BE2C (cell line): Measurements from ENCODE around the gene SLC39A11.
A peak's percentile ranks its signal among the peaks of the same experiment; 100 is the strongest.

Experiments used
- DNase-seq: peaks from one replicate; pipeline ENCODE4 v3.0.0-alpha.2; 2020
- H3K27me3 ChIP-seq: fragments of 250-450 bp; sonication (Bioruptor Pico); 2 replicates; pipeline ENCODE4 v1.5.1; 2020; ENCODE audit warnings: mild to moderate bottlenecking
- H3K36me3 ChIP-seq: fragments of 250-450 bp; sonication (Bioruptor Pico); 2 replicates; pipeline ENCODE4 v1.5.1; 2020; ENCODE audit warnings: mild to moderate bottlenecking
- H3K4me1 ChIP-seq: fragments of 250-450 bp; sonication (Bioruptor Pico); 2 replicates; pipeline ENCODE4 v1.5.1; 2020
- H3K4me3 ChIP-seq: 2 replicates; pipeline ENCODE4 v1.5.1; 2011; ENCODE audit warnings: low read depth, low read length
- H3K9me3 ChIP-seq: fragments of 250-450 bp; sonication (Bioruptor Pico); 2 replicates; pipeline ENCODE4 v1.5.1; 2020
- TF ChIP-seq, protein P1 (sequence below): IDR thresholded peaks from 2 replicates; pipeline ENCODE4 v1.5.1; 2012; ENCODE audit warnings: mild to moderate bottlenecking, low read depth, low read length

Gene SLC39A11

DNA sequence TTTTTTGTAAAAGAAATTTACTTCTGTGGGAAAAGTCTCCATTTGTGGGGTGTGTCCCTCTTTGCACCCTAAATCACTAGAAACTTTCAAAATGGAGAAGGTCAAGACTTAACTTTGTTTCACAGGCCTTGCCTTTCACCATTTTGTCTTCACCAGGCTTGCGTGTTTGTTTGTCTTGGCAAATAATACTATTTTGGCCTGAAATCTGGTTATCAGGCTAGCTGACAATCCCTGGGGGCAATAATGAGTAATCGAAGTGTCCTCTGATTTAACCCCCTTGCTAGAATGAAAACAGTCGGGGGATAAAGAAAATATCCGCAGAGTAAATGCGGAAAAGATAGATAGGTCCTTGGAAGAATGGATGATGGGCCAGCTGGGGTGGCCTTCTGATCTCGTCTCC lies 34.5 kb downstream of the SLC39A11 start:
- peak; percentile 15 for DNase-seq
- Histone ChIP-seq H3K27me3 (no peaks in the 10 kb centered on the region), H3K4me3 (no peak overlapping the region), H3K4me1 (peaks cover 6% of the 10 kb centered on the region), H3K36me3 (no peaks in the 10 kb centered on the region), H3K9me3 (no peaks in the 10 kb centered on the region)
- TF ChIP-seq, protein P1, sequence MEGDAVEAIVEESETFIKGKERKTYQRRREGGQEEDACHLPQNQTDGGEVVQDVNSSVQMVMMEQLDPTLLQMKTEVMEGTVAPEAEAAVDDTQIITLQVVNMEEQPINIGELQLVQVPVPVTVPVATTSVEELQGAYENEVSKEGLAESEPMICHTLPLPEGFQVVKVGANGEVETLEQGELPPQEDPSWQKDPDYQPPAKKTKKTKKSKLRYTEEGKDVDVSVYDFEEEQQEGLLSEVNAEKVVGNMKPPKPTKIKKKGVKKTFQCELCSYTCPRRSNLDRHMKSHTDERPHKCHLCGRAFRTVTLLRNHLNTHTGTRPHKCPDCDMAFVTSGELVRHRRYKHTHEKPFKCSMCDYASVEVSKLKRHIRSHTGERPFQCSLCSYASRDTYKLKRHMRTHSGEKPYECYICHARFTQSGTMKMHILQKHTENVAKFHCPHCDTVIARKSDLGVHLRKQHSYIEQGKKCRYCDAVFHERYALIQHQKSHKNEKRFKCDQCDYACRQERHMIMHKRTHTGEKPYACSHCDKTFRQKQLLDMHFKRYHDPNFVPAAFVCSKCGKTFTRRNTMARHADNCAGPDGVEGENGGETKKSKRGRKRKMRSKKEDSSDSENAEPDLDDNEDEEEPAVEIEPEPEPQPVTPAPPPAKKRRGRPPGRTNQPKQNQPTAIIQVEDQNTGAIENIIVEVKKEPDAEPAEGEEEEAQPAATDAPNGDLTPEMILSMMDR, result no peak

DNA sequence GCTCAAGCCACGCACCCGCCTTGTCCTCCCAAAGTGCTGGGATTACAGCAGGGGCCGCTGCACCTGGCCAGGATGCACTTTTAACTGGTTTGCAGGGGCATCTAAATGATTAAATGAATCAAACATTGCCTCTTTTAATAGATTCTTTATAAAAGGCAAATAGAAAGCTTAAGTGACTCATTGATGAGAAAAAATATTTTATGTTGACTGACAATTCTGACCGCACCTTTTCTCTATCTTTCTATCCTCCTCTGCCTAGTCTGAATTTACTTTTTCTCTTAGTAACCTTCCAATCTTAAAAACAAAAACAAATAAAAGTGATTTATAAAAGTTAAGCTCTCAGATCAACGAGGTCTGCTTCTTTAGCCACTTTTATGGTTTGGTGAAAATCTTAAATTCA lies 35.3 kb downstream of the SLC39A11 start:
- DNase-seq, result no peak
- no peaks in the 10 kb centered on the region for H3K36me3 ChIP-seq
- H3K27me3 ChIP-seq, result no peaks in the 10 kb centered on the region
- no peak overlapping the region for H3K4me3 ChIP-seq
- TF ChIP-seq, protein P1, result no peak
- peaks cover 4% of the 10 kb centered on the region for H3K4me1 ChIP-seq
- H3K9me3 ChIP-seq, result no peaks in the 10 kb centered on the region

DNA sequence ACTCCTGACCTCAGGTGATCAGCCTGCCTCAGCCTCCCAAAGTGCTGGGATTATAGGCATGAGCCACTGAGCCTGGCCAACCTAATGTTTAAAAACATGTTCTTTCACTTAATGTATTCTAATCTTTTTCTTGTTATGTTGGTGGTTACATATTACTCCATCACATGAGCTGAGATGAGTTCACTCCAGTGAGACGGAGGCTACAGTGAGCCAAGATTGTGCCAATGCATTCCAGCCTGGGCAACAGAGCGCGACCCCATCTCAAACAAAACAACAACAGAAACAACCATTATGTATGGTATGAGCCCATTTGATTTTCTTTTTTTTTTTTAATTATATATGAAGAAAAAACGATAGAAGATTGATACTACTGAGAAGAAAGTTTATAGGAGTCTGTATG lies 39.6 kb downstream of the SLC39A11 start:
- no peaks in the 10 kb centered on the region for H3K4me1 ChIP-seq
- no peaks in the 10 kb centered on the region for H3K27me3 ChIP-seq
- TF ChIP-seq, protein P1, result no peak
- peaks cover 3% of the 10 kb centered on the region; the same call in 1 of the 2 replicates for H3K9me3 ChIP-seq
- H3K36me3 ChIP-seq, result no peaks in the 10 kb centered on the region
- no peak overlapping the region for H3K4me3 ChIP-seq
- DNase-seq, result no peak

DNA sequence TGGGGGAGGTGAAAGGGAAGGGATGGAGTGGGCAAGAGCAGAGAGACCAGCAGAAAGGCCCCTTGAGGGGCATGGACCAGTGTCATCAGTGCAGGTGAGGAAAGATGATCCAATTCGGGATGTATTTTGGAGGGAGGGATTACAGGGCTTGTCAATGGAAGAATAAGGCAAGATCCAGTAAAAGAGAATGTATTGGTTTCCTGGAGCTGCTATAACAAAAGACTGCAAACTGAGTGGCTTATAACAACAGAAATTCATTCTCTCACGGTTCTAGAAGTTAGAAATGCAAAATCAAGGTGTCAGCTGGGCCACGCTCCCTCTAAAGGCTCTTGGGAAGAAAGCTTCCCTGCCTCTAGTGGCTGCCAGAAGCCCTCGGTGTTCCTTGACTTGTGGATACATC lies 41.7 kb downstream of the SLC39A11 start:
- Histone ChIP-seq H3K4me1 (no peaks in the 10 kb centered on the region), H3K27me3 (no peaks in the 10 kb centered on the region), H3K9me3 (peaks cover 3% of the 10 kb centered on the region; the same call in 1 of the 2 replicates), H3K4me3 (no peak overlapping the region), H3K36me3 (no peaks in the 10 kb centered on the region)
- TF ChIP-seq, protein P1, result no peak
- no peak for DNase-seq

DNA sequence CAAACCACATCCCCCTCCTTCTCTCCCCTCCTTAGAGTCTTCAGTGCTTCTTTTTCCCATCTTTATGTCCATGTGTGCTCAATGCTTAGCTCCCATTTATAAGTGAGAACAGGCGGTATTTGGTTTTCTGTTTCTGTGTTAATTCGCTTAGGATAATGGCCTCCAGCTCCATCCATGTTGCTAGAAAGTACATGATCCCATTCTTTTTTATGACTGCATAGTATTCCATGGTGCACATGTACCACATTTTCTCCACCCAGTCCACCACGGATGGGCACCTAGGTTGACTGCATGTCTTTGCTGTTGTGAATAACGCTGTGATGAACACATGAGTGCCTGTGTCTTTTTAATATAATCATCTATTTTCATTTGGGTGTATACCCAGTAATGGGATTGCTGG lies 44.3 kb downstream of the SLC39A11 start:
- H3K27me3 ChIP-seq, result no peaks in the 10 kb centered on the region
- no peak for DNase-seq
- H3K9me3 ChIP-seq, result peaks cover 3% of the 10 kb centered on the region; the same call in 1 of the 2 replicates
- no peak overlapping the region for H3K4me3 ChIP-seq
- no peaks in the 10 kb centered on the region for H3K36me3 ChIP-seq
- TF ChIP-seq, protein P1, result no peak
- H3K4me1 ChIP-seq, result peaks cover 6% of the 10 kb centered on the region

DNA sequence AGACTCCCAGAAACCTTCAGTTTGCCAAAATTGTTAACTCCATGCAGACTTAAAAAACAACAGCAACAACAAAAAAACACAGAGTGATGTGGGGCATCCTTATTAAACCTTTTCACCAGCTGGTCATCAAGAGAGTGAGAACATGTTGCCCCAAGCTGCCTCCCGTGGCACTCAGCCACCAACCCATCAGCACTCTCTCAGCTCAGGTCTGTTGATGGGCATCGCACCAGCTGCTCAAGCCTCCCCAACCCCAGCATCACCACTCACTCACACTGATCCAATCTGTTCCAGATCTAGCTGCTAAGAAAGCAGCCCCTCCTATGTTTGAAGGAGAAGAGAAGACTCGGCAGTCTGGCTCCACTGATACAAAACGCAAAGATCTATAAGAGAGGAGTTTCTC lies 46.8 kb downstream of the SLC39A11 start:
- Histone ChIP-seq H3K27me3 (no peaks in the 10 kb centered on the region), H3K4me1 (peaks cover 6% of the 10 kb centered on the region), H3K36me3 (no peaks in the 10 kb centered on the region), H3K4me3 (no peak overlapping the region), H3K9me3 (peaks cover 3% of the 10 kb centered on the region; the same call in 1 of the 2 replicates)
- TF ChIP-seq, protein P1, result no peak
- no peak for DNase-seq
